HG03045 (cell line): Measurements from ENCODE around the gene INPP5F.
A peak's percentile ranks its signal among the peaks of the same experiment; 100 is the strongest.
"Not testable (repeated sequence)": the region's sequence is repeated elsewhere in the genome, so short reads cannot be mapped to it uniquely, and the experiment has no call there.

Source experiments
- ATAC-seq: cut with Tn5 transposase; IDR thresholded peaks from one replicate; pipeline ENCODE4 v1.9.1; 2021; ENCODE audit warnings: mild to moderate bottlenecking, moderate library complexity; ENCODE audit not compliant: unreplicated experiment

Gene INPP5F

DNA sequence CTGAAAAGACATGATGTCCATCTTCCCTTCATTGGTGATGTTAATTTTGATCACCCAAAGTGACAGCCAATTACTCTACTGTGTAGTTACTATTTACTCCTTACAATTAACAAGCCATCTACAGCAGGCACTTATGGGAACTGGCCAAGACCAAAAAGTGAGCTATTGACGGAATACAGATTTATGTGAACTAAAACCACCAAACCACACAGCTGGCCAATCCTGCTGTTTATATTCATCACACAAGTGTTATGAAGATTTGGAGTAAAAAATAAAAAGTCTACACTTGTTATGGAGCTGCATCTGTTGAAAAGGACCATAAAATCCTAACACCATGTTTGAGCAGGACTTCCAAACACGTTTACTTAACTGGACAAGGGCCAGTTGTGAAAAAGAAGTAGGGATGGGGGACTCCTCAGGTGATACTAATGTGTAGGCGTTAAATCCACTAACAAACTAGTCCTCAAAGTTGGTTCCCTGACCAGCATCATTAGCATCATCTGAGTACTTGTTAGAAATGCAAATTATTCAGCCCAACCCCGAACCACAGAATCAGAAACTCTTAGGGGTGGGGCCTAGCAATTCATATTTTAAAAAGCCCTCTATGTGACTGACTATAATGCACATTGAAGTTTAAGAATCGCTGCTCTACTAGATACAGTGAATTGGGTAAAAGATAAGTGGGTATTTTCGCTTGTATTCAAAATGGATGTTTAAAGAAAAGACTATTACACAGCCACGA, 135.2 kb downstream of the INPP5F start:
- no peak for ATAC-seq

DNA sequence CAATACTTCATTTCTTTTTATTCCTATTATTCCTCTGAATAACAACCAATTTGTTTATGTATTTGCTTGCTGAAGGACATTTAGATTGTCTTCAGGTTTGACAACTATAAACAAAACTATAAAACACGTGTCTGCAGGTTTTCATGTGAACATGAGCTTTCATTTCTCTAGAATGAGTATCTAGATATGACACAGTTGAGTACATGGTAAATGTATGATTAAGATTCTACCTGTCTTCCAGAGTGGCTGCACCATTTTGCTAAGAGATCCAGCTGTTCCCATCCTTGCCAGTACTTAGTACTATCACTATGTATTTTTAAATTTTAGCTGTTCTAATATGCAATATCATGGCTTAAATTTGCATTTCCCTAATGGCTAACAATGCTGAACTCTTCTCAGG, 136.7 kb downstream of the INPP5F start:
- no peak for ATAC-seq

DNA sequence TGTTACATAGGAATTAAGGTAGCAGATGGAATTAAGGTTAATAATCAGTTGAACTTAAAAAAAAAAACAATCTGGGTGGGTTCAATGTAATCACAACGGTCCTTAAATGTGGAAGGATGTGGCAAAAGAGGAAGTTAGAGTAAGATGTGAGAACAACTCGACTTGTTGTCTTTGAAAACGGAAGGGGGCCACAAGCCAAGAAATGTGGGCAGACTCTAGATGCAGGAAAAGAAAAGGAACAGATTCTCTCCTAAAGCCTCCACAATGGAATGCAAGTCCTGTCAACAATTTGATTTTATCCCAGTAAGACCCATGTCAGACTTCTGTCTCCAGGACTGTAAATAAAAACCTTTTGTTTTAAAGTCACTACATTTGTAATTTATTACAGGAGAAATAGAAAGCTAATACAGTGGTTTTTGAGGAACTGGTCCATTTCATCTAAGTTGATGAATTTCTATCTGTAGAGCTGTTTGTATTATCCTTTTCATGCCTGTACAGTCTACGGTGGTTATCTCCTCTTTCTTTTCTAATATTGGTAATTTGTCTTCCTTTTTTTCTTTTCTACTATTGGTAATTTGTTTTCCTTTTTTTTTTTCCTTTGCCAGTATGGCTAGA, 138.2 kb downstream of the INPP5F start:
- no peak for ATAC-seq

- ATAC-seq = no peak
Measured at GRCh38 chr10:119865699-119866240, 139.9 kb downstream of the INPP5F start.

DNA sequence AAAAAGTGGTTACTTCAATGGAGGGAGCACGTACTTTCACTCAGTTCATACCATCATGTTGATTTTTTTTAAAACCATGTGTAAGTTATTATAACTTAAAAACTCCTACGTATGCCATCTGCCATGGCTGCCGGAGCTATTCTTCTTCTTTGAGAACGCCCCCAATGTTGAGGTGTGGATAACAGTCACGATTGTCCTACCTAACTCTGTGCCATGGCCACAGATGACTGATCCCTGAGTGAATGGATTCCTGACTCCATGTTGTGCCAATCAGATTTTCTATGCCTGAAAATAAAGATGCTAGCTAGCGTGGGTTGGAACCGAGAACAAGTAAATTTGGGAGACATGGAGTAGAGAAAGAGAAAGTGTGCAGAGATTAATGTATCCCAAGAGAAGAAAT, 141.5 kb downstream of the INPP5F start:
- no peak for ATAC-seq

DNA sequence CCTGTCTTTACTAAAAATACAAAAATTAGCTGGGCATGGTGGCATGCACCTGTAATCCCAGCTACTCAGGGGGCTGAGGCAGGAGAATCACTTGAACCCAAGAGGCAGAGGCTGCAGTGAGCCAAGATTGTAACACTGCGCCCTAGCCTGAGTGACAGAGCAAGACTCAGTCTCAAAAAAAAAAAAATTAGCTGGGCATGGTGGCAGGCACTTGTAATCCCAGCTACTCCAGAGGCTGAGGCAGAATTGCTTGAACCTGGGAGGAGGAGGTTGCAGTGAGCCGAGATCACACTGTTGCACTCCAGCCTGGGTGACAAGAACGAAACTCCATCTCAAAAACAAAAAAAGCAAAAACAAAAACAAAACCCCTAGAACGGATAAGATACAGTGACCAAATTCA, 143.5 kb downstream of the INPP5F start:
- ATAC-seq = not testable (repeated sequence)

DNA sequence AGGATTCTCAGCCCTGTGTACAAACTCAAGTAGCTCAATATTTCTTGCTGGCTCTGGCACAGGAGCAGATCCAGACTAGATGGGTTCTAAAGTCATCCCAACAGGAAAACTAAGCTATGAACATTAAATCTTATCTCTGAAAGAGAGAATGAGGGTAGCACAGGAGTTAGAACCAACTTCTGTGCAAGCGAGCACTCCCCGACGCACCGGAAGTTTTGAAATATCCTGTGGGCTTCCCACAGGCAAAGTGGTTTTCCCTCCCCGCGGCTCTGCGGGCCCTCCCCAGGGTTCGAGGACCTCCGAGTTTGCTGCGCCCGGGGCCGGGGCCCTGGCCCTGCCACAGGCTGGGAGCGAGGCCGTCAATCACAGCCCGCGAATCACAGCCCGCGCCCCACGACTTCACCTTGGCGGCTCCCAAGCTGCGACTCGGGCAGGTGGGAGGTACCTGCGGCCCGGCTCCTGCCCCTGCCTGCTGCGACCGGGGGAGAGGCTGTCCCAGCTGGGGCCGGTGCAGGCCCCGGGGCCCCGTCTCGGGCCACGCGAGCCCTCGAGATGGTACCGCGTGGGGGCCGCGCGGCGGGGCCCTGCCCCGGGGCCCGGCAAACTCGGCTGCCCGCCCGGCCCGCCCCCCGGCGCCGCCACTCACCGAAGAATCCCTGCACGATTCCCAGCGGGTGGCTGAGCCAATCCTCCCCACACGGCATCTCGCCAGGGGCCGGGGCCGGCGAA, 146.2 kb downstream of the INPP5F start:
- ATAC-seq = peak; percentile 43

- peak; percentile 21 for ATAC-seq
Measured at GRCh38 chr10:119872610-119872859, 146.7 kb downstream of the INPP5F start, which contains the start of gene MCMBP. Gene MCMBP, minus strand, starts transcription at chr10:119872843. Its CDS starts 259 bp downstream, at chr10:119872584.

GRCh38 chr10:119872860-119873681, 147.2 kb downstream of the INPP5F start:
- peak; percentile 91 for ATAC-seq

GRCh38 chr10:119878524-119878923, 152.7 kb downstream of the INPP5F start:
- no peak for ATAC-seq
